Heart right ventricle (tissue), 16 donors: ENCODE measurements around the gene WDCP. TPM values are rescaled to one million over a fixed set of nuclear protein-coding genes. Genes with fewer than 3 reads are reported as not detected.

Source experiments
- ATAC-seq, 8 donors: fragments of 200-7000 bp; cut with Tn5 transposase; one replicate each; pipeline ENCODE4 v1.9.1; 2020; ENCODE audit warnings: mild to moderate bottlenecking in 8 of 8, moderate library complexity in 8 of 8, moderate number of reproducible peaks in 1 of 8
- DNase-seq, 2 donors: peaks; one replicate each; pipeline ENCODE4 v3.0.0-alpha.2; 2020
- H3K27ac ChIP-seq, 10 donors: fragments of 200-600 bp; sonication (generic) in 2 of 10; one replicate each; pipeline versions ENCODE4 v1.5.0 to v1.8.0; 2020 to 2022; ENCODE audit warnings: mild to moderate bottlenecking in 3 of 10
- H3K27me3 ChIP-seq, 7 donors: fragments of 200-600 bp; one replicate each; pipeline ENCODE4 v1.8.0; 2021 to 2022; ENCODE audit warnings: mild to moderate bottlenecking in 2 of 7
- H3K36me3 ChIP-seq, 9 donors: fragments of 200-600 bp; sonication (generic) in 1 of 9; one replicate each; pipeline versions ENCODE4 v1.5.0 to v1.8.0; 2020 to 2022; ENCODE audit warnings: mild to moderate bottlenecking in 2 of 9
- H3K4me1 ChIP-seq, 9 donors: fragments of 200-600 bp; sonication (generic) in 1 of 9; one replicate each; pipeline versions ENCODE4 v1.5.0 to v1.8.0; 2020 to 2022; ENCODE audit warnings: mild to moderate bottlenecking in 4 of 9
- H3K4me3 ChIP-seq, 10 donors: fragments of 200-600 bp; sonication (generic) in 2 of 10; one replicate each; pipeline versions ENCODE4 v1.5.0 to v1.8.0; 2020 to 2022; ENCODE audit warnings: mild to moderate bottlenecking in 7 of 10, moderate library complexity in 2 of 10
- H3K9me3 ChIP-seq, 11 donors: fragments of 200-600 bp in 10 of 11; sonication (generic) in 2 of 11; one replicate each; pipeline versions ENCODE4 v1.5.0 to v1.8.0; 2013 to 2022; ENCODE audit warnings: mild to moderate bottlenecking in 2 of 11, control low read depth in 1 of 11, moderate library complexity in 1 of 11
- WGBS, 2 donors: extraction: QIAGEN DNeasy Blood & Tissue Kit; methylation state at CpG; one replicate each; pipeline ENCODE4 v1.1.7; 2013; ENCODE audit warnings: inconsistent platforms in 1 of 2; 5-methylcytosine and 5-hydroxymethylcytosine counted together
- intact Hi-C, 10 donors: fragments of 100-400 bp; cut with DNase I; formaldehyde crosslinking; loops; one replicate each; pipeline versions ENCODE4 v1.11.1 to v1.14.2; 2022
- polyA plus RNA-seq, 2 donors: library from polyadenylated mRNA; stranded (reverse); fragments of 200-250 nt; gene quantifications; one replicate each; pipeline ENCODE4 v1.2.3, GENCODE V29; 2013
- total RNA-seq, 10 donors: library from RNA; stranded (reverse); fragmentation: NEBNext Ultra II Directional in 3 of 10; extraction: Animal tissue kit (Norgen Biotek cat#: 25700) in 3 of 10; gene quantifications; one replicate each; pipeline versions ENCODE4 v1.2.1 to v1.2.4, GENCODE V29; 2021 to 2023
- TF ChIP-seq, protein P1 (sequence below), 9 donors: fragments of 200-600 bp; sonication (generic) in 2 of 9; IDR thresholded peaks; one replicate each; pipeline versions ENCODE4 v1.5.0 to v1.8.0; 2021 to 2022; ENCODE audit warnings: antibody characterized with exemption in 9 of 9, mild to moderate bottlenecking in 5 of 9, moderate library complexity in 1 of 9
- donor health status: Arrhythmogenic right ventricular cardiomyopathy.
- donor health status: ischemic (EF 13 %, LVEDD 7.1; RV severe dilation, severe dysfunction).
- donor health status: healthy with polysubstance abuse.
- donor health status: DM: no; HTN: yes; CAD: no.
- donor health status: DM: no; HTN: no; CAD: no.
- donor health status: ischemic (EF 25% LVEDD 6.9; RV normal size, moderate dysfunction).
- donor health status: ischemic (EF 25% LVEDD 5.7; RV mildly dilated, moderate dysfunction).
- donor health status: healthy.
- donor health status: DM: yes; HTN: yes; CAD: no.
- donor health status: Ischemic cardiomyopathy.
- donor health status: ischemic (EF 35%, LVEDD 5.7; RV mildly dilated, moderate dysfunction).
- donor health status: nonischemic (EF 11% LVEDD 7.7; RV severe dilation, severe dysfunction).
- donor health status: DM: yes; HTN: yes; CAD: no.
- donor health status: PGD.
- donor health status: ischemic (EF 29% LVEDD 5.4; RV normal size, mild dysfunction).
- donor health status: nonischemic (EF 23%, LVEDD 6.1; RV moderate dilation, normal function).

WDCP gene
- total and polyA plus RNA-seq, 12 donors, result 1.8 to 10.1 (median 6.0) TPM

DNA sequence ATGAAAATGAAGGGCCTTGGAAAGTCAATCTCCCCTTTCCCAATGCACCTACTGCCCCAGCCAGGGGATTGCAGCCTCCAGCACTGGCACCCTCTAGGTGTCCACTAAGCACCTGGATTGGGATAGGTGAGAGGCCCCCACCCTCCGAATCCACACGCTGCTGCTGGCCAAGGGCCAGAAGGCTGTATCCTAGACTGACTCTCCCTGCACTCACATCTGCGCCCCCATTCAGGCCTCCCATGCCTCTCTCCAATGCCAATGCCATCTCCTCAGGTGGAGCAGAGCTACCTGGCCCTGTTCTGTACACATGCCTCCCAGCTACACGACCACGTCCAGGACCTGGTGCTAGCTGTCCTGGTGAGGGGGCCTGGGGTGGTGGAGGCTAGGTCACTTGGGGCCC, 27.5 kb downstream of the WDCP start:
- ATAC-seq (no peak), DNase-seq (no peak)
- H3K9me3 ChIP-seq, result no peaks in the 10 kb centered on the region
- H3K4me1 ChIP-seq, result no peaks in the 10 kb centered on the region
- WGBS, 2 donors, result 86 to 96% methylated on average over 5 of the region's 5 CpGs
- no peak overlapping the region for H3K4me3 ChIP-seq
- TF ChIP-seq, protein P1, sequence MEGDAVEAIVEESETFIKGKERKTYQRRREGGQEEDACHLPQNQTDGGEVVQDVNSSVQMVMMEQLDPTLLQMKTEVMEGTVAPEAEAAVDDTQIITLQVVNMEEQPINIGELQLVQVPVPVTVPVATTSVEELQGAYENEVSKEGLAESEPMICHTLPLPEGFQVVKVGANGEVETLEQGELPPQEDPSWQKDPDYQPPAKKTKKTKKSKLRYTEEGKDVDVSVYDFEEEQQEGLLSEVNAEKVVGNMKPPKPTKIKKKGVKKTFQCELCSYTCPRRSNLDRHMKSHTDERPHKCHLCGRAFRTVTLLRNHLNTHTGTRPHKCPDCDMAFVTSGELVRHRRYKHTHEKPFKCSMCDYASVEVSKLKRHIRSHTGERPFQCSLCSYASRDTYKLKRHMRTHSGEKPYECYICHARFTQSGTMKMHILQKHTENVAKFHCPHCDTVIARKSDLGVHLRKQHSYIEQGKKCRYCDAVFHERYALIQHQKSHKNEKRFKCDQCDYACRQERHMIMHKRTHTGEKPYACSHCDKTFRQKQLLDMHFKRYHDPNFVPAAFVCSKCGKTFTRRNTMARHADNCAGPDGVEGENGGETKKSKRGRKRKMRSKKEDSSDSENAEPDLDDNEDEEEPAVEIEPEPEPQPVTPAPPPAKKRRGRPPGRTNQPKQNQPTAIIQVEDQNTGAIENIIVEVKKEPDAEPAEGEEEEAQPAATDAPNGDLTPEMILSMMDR (IDR thresholded peaks at IDR 0.05), result no peak
- H3K27ac ChIP-seq, result no peak overlapping the region
- intact Hi-C loops, result no loop called here
- H3K27me3 ChIP-seq, result no peaks in the 10 kb centered on the region
- H3K36me3 ChIP-seq, result peaks cover 0 to 19% (median 0%) of the 10 kb centered on the region in 9 donors

DNA sequence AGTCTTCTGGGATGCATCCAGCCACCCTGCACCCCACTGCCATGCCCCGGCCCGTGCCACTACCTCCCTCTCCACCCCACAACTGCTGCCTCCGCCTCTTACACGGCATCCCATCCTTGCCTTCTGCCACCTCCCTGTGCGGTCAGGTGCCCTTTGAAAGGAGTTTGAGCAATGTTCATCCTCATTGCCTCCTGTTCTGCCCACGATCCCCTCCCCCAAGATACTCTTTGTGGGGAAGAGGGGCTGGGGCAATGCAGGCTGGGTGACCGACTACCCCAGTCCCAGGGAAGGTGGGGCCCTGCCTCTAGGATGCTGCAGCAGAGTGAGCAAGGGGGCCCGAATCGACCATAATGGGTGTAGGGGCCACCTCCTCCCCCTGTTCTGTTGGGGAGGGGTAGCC, 28.9 kb downstream of the WDCP start:
- ATAC-seq (no peak), DNase-seq (no peak)
- Histone ChIP-seq H3K9me3 (no peaks in the 10 kb centered on the region), H3K4me1 (no peaks in the 10 kb centered on the region), H3K36me3 (peaks cover 0 to 10% (median 0%) of the 10 kb centered on the region in 9 donors), H3K27ac (no peak overlapping the region), H3K27me3 (no peaks in the 10 kb centered on the region), H3K4me3 (no peak overlapping the region)
- intact Hi-C loops, result no loop called here
- WGBS, 2 donors, result 85 to 90% methylated on average over 9 of the region's 9 CpGs
- TF ChIP-seq, protein P1 (IDR thresholded peaks at IDR 0.05), result no peak

GRCh38 chr2:24017711-24018110, 29.5 kb downstream of the WDCP start:
- H3K27me3 ChIP-seq, result peaks cover 0 to 2% (median 0%) of the 10 kb centered on the region in 7 donors

GRCh38 chr2:24016853-24017703, 30.1 kb downstream of the WDCP start:
- intact Hi-C loops, result no loop called here
- peaks cover 0 to 8% (median 0%) of the 10 kb centered on the region in 7 donors for H3K27me3 ChIP-seq
- no peaks in the 10 kb centered on the region for H3K9me3 ChIP-seq
- H3K36me3 ChIP-seq, result peaks cover 0 to under 1% (median 0%) of the 10 kb centered on the region in 9 donors
- no peak overlapping the region for H3K27ac ChIP-seq
- TF ChIP-seq, protein P1 (IDR thresholded peaks at IDR 0.05), result no peak
- no peak for ATAC-seq
- DNase-seq, result no peak
- H3K4me1 ChIP-seq, result no peaks in the 10 kb centered on the region
- H3K4me3 ChIP-seq, result no peak overlapping the region
- WGBS, 2 donors, result 91 to 94% methylated on average over 35 of the region's 35 CpGs

More at GRCh38 chr2:24017711-24018110, 29.5 kb downstream of the WDCP start:
- no peaks in the 10 kb centered on the region for H3K4me1 ChIP-seq
- H3K27ac ChIP-seq, result no peak overlapping the region
- intact Hi-C loops, result no loop called here
- peaks cover 0 to 5% (median 0%) of the 10 kb centered on the region in 9 donors for H3K36me3 ChIP-seq
- TF ChIP-seq, protein P1 (IDR thresholded peaks at IDR 0.05), result no peak
- ATAC-seq (no peak), DNase-seq (no peak)
- no peaks in the 10 kb centered on the region for H3K9me3 ChIP-seq
- H3K4me3 ChIP-seq, result no peak overlapping the region
- 86 to 88% methylated on average over 8 of the region's 8 CpGs for WGBS, 2 donors
